GM10248 (cell line): ENCODE measurements around the gene UTY.

Experiments
- CTCF ChIA-PET: fragments of 300-600 bp; sonication (Branson Sonifier 250); formaldehyde crosslinking; extraction: SDS; loops from one replicate; lab custom pipeline; 2021; ENCODE audit warnings: antibody characterized with exemption; lab: Yijun Ruan, JAX
- POLR2A ChIA-PET: fragments of 350-650 bp; sonication (Branson Sonifier 250); formaldehyde crosslinking; extraction: SDS; loops from one replicate; lab custom pipeline; 2020; ENCODE audit warnings: antibody characterized with exemption; lab: Yijun Ruan, JAX
- DNase-seq: peaks from one replicate; pipeline ENCODE4 v3.0.0; 2012; ENCODE audit errors: extremely low spot score
- TF ChIP-seq, protein P1 (sequence below): IDR thresholded peaks from 2 replicates; pipeline ENCODE4 v1.5.1; 2012; ENCODE audit warnings: mild to moderate bottlenecking, low read depth; ENCODE audit errors: extremely low read depth, missing control alignments, control extremely low read depth

UTY gene

DNA sequence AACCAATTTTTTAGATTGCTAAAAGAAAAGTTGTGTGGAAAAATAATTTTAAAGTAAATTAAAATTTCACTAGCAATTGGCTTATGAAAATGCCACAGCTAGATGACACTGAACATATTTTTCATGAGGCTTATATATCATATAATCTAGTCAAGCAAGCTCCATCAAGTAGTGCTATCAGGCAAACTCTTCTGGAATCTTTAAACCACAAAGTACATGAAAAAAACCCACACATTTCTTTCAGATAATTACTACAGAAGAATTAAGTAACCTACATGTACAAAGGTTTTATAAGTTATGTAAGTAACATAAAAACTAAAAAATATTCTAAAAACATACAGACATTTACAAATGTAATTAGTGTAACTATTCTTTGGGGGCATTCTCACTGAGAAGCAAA lies 229.4 kb downstream of the UTY start:
- CTCF ChIA-PET, result no interaction called here
- DNase-seq, result no peak
- TF ChIP-seq, protein P1, sequence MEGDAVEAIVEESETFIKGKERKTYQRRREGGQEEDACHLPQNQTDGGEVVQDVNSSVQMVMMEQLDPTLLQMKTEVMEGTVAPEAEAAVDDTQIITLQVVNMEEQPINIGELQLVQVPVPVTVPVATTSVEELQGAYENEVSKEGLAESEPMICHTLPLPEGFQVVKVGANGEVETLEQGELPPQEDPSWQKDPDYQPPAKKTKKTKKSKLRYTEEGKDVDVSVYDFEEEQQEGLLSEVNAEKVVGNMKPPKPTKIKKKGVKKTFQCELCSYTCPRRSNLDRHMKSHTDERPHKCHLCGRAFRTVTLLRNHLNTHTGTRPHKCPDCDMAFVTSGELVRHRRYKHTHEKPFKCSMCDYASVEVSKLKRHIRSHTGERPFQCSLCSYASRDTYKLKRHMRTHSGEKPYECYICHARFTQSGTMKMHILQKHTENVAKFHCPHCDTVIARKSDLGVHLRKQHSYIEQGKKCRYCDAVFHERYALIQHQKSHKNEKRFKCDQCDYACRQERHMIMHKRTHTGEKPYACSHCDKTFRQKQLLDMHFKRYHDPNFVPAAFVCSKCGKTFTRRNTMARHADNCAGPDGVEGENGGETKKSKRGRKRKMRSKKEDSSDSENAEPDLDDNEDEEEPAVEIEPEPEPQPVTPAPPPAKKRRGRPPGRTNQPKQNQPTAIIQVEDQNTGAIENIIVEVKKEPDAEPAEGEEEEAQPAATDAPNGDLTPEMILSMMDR, result no peak
- POLR2A ChIA-PET, result no interaction called here

GRCh38 chrY:13243716-13244115 lies 236.1 kb downstream of the UTY start:
- ChIA-PET CTCF (no interaction called here), POLR2A (no interaction called here)
- TF ChIP-seq, protein P1, result no peak

GRCh38 chrY:13233901-13234300 lies 245.9 kb downstream of the UTY start:
- CTCF ChIA-PET, result interaction anchor here (1.0 kb wide), 1 partner anchor 14 kb away, joined by 4 read pairs; no protein-coding TSS in a partner anchor
- DNase-seq, result no peak
- POLR2A ChIA-PET, result no interaction called here
- TF ChIP-seq, protein P1, result no peak

More at GRCh38 chrY:13243716-13244115, 236.1 kb downstream of the UTY start:
- no peak for DNase-seq

GRCh38 chrY:13233118-13233517 lies 246.7 kb downstream of the UTY start:
- TF ChIP-seq, protein P1, result no peak
- CTCF ChIA-PET, result no interaction called here
- no peak for DNase-seq
- POLR2A ChIA-PET, result no interaction called here

DNA sequence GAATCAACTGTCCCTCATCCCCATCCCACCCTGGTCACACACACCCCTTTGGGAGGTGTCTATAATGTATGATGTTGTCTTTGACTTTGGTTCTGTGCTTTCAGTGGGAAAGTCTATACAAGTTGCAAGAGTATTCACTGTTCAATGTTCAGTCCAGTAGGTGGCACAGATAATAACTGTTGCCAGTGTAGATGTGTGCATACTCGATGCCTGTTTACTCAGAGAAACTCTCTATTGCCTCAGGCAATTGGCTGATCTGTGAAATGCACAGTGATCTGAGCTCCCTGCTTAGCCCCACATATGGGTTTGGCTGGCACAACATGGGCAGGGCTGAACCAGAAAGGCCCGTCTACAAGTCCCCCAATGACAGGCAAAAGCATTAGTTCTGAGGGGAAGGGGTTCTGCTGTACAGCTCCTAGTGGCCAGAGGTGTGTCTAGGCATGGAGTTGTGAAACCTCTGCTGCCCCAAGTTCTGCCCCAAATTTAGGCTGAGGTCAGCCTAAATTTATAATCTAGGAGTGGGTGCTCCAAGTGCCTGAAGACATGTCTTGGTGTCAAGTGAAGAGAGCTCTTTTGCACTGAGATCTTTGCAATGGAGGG lies 252.4 kb downstream of the UTY start:
- ChIA-PET POLR2A (no interaction called here), CTCF (interaction anchor here (1.0 kb wide), 1 partner anchor 16 kb away, joined by 3 read pairs; no protein-coding TSS in a partner anchor)
- no peak for DNase-seq
- TF ChIP-seq, protein P1, result no peak

DNA sequence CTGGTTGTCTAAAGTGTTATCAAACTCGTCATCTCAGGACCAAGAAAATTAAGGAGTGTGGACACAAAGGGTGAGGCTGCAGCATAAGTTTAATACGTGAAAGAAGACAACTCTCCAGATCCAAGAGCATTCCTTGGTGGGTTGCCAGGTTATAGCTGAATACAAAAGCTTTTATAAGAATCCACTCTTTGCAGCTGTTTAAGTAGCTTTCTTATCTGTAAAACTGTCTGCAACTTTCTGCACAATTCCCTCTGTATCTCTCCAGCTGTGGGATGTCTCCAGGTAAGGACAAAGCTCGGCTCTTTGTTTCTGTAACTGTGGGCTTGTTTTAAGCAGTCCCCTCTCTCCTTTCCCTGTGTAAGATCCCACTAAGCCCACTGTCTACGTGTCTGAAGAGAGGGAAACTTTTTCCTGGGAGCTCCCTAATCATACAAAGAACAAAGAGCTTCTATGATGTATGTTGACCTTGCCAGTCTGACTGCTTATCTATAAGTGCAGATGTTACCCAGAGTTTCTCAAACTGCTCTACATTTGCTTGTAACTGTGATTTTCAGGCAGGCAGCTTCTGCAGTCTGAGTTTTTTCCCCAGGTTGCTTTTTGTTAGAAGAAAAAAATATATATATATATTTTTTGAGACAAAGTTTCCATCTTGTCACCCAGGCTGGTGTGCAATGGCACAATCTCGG lies 268.7 kb downstream of the UTY start:
- TF ChIP-seq, protein P1, result no peak
- CTCF ChIA-PET, result interaction anchor here (0.8 kb wide), 1 partner anchor 17 kb away, joined by 3 read pairs; no protein-coding TSS in a partner anchor
- no peak for DNase-seq
- POLR2A ChIA-PET, result no interaction called here
